Fibroblast of lung (primary cell): ENCODE results near the gene KCNIP1. TPM values are rescaled to one million over a fixed set of nuclear protein-coding genes. Genes with fewer than 3 reads are reported as not detected.

Experiments
- DNase-seq, 2 donors: peaks; one replicate each; pipeline versions ENCODE4 v3.0.0 to v3.0.0-alpha.2; 2010; ENCODE audit warnings: low read depth in 2 of 2
- H2AFZ ChIP-seq: 2 replicates; pipeline ENCODE4 v1.5.1; 2012; ENCODE audit warnings: low read length, control low read depth, inconsistent platforms
- H3K27ac ChIP-seq: 2 replicates; pipeline ENCODE4 v1.5.1; 2011; ENCODE audit warnings: low read length, control low read depth; ENCODE audit not compliant: insufficient read depth
- H3K27me3 ChIP-seq: 2 replicates; pipeline ENCODE4 v1.5.1; 2011; ENCODE audit warnings: mild to moderate bottlenecking, low read length; ENCODE audit not compliant: control insufficient read depth, insufficient read depth
- H3K36me3 ChIP-seq: 2 replicates; pipeline ENCODE4 v1.5.1; 2011; ENCODE audit warnings: low read length; ENCODE audit not compliant: control insufficient read depth, insufficient read depth
- H3K4me1 ChIP-seq: 2 replicates; pipeline ENCODE4 v1.5.1; 2011; ENCODE audit warnings: low read length; ENCODE audit not compliant: control insufficient read depth, insufficient read depth; ENCODE audit errors: extremely low read depth
- H3K4me2 ChIP-seq: 2 replicates; pipeline ENCODE4 v1.5.1; 2011; ENCODE audit warnings: low read length, control low read depth; ENCODE audit not compliant: insufficient read depth; ENCODE audit errors: extremely low read depth
- H3K4me3 ChIP-seq, 4 experiments: fragments of 200-600 bp in 1 of 4; sonication (generic) in 1 of 4; replicated peaks in 1 of 4; 2 replicates each; pipeline ENCODE4 v1.5.1; 2011 to 2016; ENCODE audit warnings: low read length in 4 of 4, low read depth in 3 of 4, mild to moderate bottlenecking in 3 of 4, control low read depth in 2 of 4, inconsistent platforms in 1 of 4, mixed read lengths in 1 of 4; ENCODE audit not compliant: insufficient read depth in 1 of 4; ENCODE audit errors: control extremely low read depth in 1 of 4
- H3K79me2 ChIP-seq: 2 replicates; pipeline ENCODE4 v1.5.1; 2012; ENCODE audit warnings: mild to moderate bottlenecking, low read length, inconsistent platforms; ENCODE audit not compliant: control insufficient read depth, insufficient read depth
- H3K9ac ChIP-seq: 2 replicates; pipeline ENCODE4 v1.5.1; 2011; ENCODE audit warnings: mild to moderate bottlenecking, low read length, control low read depth; ENCODE audit not compliant: insufficient read depth
- H3K9me3 ChIP-seq: 2 replicates; pipeline ENCODE4 v1.5.1; 2012; ENCODE audit warnings: low read depth, low read length; ENCODE audit not compliant: control insufficient read depth, insufficient read depth
- H4K20me1 ChIP-seq: 2 replicates; pipeline ENCODE4 v1.5.1; 2011; ENCODE audit warnings: low read length; ENCODE audit not compliant: control insufficient read depth, insufficient read depth; ENCODE audit errors: extremely low read depth
- CTCF ChIP-seq, 2 donors: IDR thresholded peaks in 1 of 2; conservative IDR thresholded peaks in 1 of 2; 1 replicate in 1 of 2; 2 replicates in 1 of 2; pipeline ENCODE4 v1.5.1; 2011 to 2012; ENCODE audit warnings: low read length in 2 of 2, control low read depth in 1 of 2, inconsistent platforms in 1 of 2, low read depth in 1 of 2, mild to moderate bottlenecking in 1 of 2
- EZH2 ChIP-seq: IDR thresholded peaks from 2 replicates; pipeline ENCODE4 v1.5.1; 2012; ENCODE audit warnings: low read length, control low read depth, mild to moderate bottlenecking; ENCODE audit errors: missing control alignments
- polyA plus RNA-seq, 2 donors: library from polyadenylated mRNA; depleted of rRNA in 1 of 2; stranded (reverse) in 1 of 2; unstranded in 1 of 2; fragments of >200 nt; gene quantifications; 2 replicates each; pipeline ENCODE4 v1.2.1, GENCODE V29; 2011 to 2012; ENCODE audit warnings: missing spikeins in 1 of 2
- total RNA-seq: library from RNA; depleted of rRNA; stranded (reverse); fragments of >200 nt; gene quantifications from 2 replicates; pipeline ENCODE4 v1.2.1, GENCODE V29; 2014

Gene KCNIP1
- total and polyA plus RNA-seq, 2 donors (not counting 1 experiment from before 2014, with no cell fraction given) = not detected

DNA sequence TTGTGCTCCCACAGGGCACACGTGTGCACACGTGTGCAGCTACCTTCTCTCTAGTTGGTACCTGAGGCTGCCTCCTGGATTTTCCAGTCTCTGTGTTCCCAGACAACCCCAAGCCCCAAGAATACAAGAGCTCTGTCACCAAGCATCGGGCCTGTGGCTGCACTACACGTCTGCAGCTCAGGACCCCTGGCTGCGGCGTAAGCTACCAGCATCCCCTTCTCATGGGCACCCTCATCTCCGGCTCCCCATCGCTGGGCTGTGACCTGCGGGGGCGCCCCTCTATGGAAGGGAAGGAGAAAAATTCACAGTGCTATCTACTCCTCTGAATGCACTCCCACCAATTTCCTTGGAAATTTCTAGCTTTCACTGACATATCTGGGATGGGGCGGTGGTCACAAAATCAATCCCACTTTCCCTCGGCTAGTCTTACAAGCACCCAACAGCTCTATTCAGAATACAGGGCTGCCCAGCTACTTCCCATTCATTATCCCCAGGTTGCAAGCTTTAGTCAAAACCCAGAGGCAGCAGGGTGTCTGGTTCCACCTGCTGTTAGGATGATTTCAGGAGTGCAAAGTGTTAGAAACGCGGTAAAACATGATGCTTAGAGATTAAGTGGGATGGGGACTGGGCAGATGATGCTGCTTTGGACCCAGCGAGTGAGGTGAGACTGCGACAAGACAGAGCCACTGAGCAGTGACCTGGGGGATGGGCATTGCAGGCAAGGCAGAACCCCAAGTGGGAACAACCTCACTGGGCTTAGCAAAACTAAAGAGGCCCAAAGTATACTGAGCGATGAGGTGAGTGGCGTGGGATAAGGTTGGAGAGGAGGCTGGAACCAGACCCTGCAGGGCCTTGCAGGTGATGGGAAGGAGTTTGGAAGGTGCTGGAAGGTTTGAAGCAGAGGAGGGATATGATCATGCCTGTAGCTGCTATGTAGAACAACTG is 121.7 kb downstream of the KCNIP1 start:
- Histone ChIP-seq H3K27ac (no peak overlapping the region), H3K4me3 (no peak overlapping the region), H3K79me2 (no peaks in the 10 kb centered on the region), H3K4me2 (no peak overlapping the region), H4K20me1 (no peaks in the 10 kb centered on the region), H3K27me3 (no peaks in the 10 kb centered on the region), H3K36me3 (no peaks in the 10 kb centered on the region), H3K9me3 (no peaks in the 10 kb centered on the region), H3K4me1 (no peaks in the 10 kb centered on the region), H2AFZ (no peak overlapping the region), H3K9ac (no peak overlapping the region)
- no peak for DNase-seq
- TF ChIP-seq CTCF (conservative IDR thresholded peaks at IDR 0.05 in 1 of 2, IDR thresholded peaks at IDR 0.05 in 1 of 2; ENCODE audit: low read depth in 1 of 2, low read length in 2 of 2) = no peak
- no peak for TF ChIP-seq EZH2

DNA sequence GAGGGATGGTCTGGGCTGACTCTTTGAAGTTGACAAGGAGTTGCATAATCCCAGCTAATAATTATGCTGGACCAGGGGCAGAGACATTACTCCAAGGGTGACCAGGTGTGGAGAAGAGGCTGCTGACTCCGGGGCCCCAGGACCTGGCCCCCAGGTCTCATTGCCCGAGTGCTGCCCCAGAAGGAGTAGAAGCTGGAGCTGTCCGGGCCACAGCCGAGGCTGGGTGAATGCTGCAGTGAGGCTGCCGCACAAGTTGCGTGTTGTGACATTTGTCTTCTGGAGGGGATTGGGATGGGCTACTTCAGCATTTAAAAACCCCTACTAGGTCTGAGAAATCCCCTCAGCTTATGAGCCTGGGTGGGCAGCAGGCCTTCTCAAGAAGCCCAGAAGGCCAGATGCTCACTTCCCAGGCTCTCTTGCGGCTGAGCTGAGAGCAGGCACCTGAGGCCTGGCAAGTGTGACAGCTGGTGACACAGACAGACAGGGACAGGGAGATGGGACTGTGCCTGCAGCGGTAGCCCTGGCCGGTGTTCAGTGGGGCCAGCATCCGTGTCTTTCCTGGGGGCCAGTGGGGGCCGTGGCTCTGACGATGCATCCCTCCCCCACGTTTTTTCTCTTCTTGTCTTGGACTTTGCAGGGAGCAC is 122.8 kb downstream of the KCNIP1 start:
- Histone ChIP-seq H4K20me1 (no peaks in the 10 kb centered on the region), H3K9ac (no peak overlapping the region), H3K79me2 (no peaks in the 10 kb centered on the region), H3K4me3 (no peak overlapping the region), H3K27me3 (no peaks in the 10 kb centered on the region), H3K27ac (no peak overlapping the region), H3K4me2 (no peak overlapping the region), H3K36me3 (no peaks in the 10 kb centered on the region), H3K4me1 (no peaks in the 10 kb centered on the region), H2AFZ (no peak overlapping the region), H3K9me3 (no peaks in the 10 kb centered on the region)
- no peak for TF ChIP-seq EZH2
- no peak for TF ChIP-seq CTCF (conservative IDR thresholded peaks at IDR 0.05 in 1 of 2, IDR thresholded peaks at IDR 0.05 in 1 of 2; ENCODE audit: low read depth in 1 of 2, low read length in 2 of 2)
- no peak for DNase-seq

GRCh38 chr5:170627271-170627670 is 123.5 kb downstream of the KCNIP1 start:
- Histone ChIP-seq H3K4me2 (no peak overlapping the region), H4K20me1 (no peaks in the 10 kb centered on the region), H3K36me3 (no peaks in the 10 kb centered on the region), H3K9ac (no peak overlapping the region), H3K79me2 (no peaks in the 10 kb centered on the region), H2AFZ (no peak overlapping the region), H3K4me1 (no peaks in the 10 kb centered on the region), H3K27me3 (no peaks in the 10 kb centered on the region), H3K9me3 (no peaks in the 10 kb centered on the region), H3K4me3 (no peak overlapping the region), H3K27ac (no peak overlapping the region)
- DNase-seq = no peak
- no peak for TF ChIP-seq EZH2
- TF ChIP-seq CTCF (conservative IDR thresholded peaks at IDR 0.05 in 1 of 2, IDR thresholded peaks at IDR 0.05 in 1 of 2; ENCODE audit: low read depth in 1 of 2, low read length in 2 of 2) = no peak
